ENCODE data around the gene ADAMTS13. TPM values are rescaled to one million over a fixed set of nuclear protein-coding genes. Genes with fewer than 3 reads are reported as not detected.
A peak's percentile ranks its signal among the peaks of the same experiment; 100 is the strongest.

The ADAMTS13 gene
- total RNA-seq, 2 experiments from 2014 or later = 1.4 to 2.5 TPM

- ATAC-seq = no peak
- ChIA-PET POLR2A (no interaction called here), CTCF (no interaction called here)
These were observed 46.7 kb downstream of the ADAMTS13 start for GRCh38 chr9:133468777-133469421.

GRCh38 chr9:133470427-133470924 is 48.3 kb downstream of the ADAMTS13 start:
- Mint-ChIP-seq H3K27ac (no peak overlapping the region), H3K4me1 (ENCODE audit: low read depth) (peaks cover 10% of the 10 kb centered on the region), H3K27me3 (ENCODE audit: low read depth) (no peaks in the 10 kb centered on the region), H3K9me3 (ENCODE audit: insufficient read depth) (no peaks in the 10 kb centered on the region), H3K36me3 (ENCODE audit: low read depth) (peaks cover 3% of the 10 kb centered on the region), H3K4me3 (no peak overlapping the region)
- DNase-seq = no peak
- POLR2A ChIA-PET = no interaction called here
- CTCF ChIA-PET = no interaction called here
- no peak for ATAC-seq

More at GRCh38 chr9:133468777-133469421, 46.7 kb downstream of the ADAMTS13 start:
- Mint-ChIP-seq H3K4me1 (ENCODE audit: low read depth) (peaks cover under 1% of the 10 kb centered on the region), H3K27ac (no peak overlapping the region), H3K9me3 (ENCODE audit: insufficient read depth) (no peaks in the 10 kb centered on the region), H3K27me3 (ENCODE audit: low read depth) (no peaks in the 10 kb centered on the region), H3K4me3 (no peak overlapping the region), H3K36me3 (ENCODE audit: low read depth) (peaks cover 3% of the 10 kb centered on the region)
- DNase-seq = no peak

GRCh38 chr9:133470988-133471387 is 48.8 kb downstream of the ADAMTS13 start:
- no peak overlapping the region for H3K27ac Mint-ChIP-seq
- POLR2A ChIA-PET = no interaction called here
- H3K4me1 Mint-ChIP-seq (ENCODE audit: low read depth) = peaks cover 10% of the 10 kb centered on the region
- CTCF ChIA-PET = no interaction called here
- DNase-seq = no peak
- no peaks in the 10 kb centered on the region for H3K9me3 Mint-ChIP-seq (ENCODE audit: insufficient read depth)
- peaks cover 3% of the 10 kb centered on the region for H3K36me3 Mint-ChIP-seq (ENCODE audit: low read depth)
- H3K4me3 Mint-ChIP-seq = no peak overlapping the region
- H3K27me3 Mint-ChIP-seq (ENCODE audit: low read depth) = no peaks in the 10 kb centered on the region
- no peak for ATAC-seq

- H3K27me3 Mint-ChIP-seq (ENCODE audit: low read depth) = no peaks in the 10 kb centered on the region
- POLR2A ChIA-PET = no interaction called here
- H3K27ac Mint-ChIP-seq = no peak overlapping the region
- DNase-seq = no peak
- H3K4me1 Mint-ChIP-seq (ENCODE audit: low read depth) = peaks cover 14% of the 10 kb centered on the region
- H3K9me3 Mint-ChIP-seq (ENCODE audit: insufficient read depth) = no peaks in the 10 kb centered on the region
- CTCF ChIA-PET = no interaction called here
- peaks cover 3% of the 10 kb centered on the region for H3K36me3 Mint-ChIP-seq (ENCODE audit: low read depth)
- no peak overlapping the region for H3K4me3 Mint-ChIP-seq
- no peak for ATAC-seq
These were observed 49.5 kb downstream of the ADAMTS13 start for GRCh38 chr9:133471551-133472276.

- peaks cover 15% of the 10 kb centered on the region for H3K4me1 Mint-ChIP-seq (ENCODE audit: low read depth)
- H3K9me3 Mint-ChIP-seq (ENCODE audit: insufficient read depth) = no peaks in the 10 kb centered on the region
- ChIA-PET POLR2A (no interaction called here), CTCF (no interaction called here)
- peaks cover 3% of the 10 kb centered on the region for H3K36me3 Mint-ChIP-seq (ENCODE audit: low read depth)
- no peak for ATAC-seq
- no peaks in the 10 kb centered on the region for H3K27me3 Mint-ChIP-seq (ENCODE audit: low read depth)
- no peak overlapping the region for H3K27ac Mint-ChIP-seq
- no peak for DNase-seq
- no peak overlapping the region for H3K4me3 Mint-ChIP-seq
These were observed 50.1 kb downstream of the ADAMTS13 start for GRCh38 chr9:133472277-133472645.

GRCh38 chr9:133472753-133473378 is 50.7 kb downstream of the ADAMTS13 start:
- POLR2A ChIA-PET = interaction anchor here (1.0 kb wide), 1 partner anchor 9 kb away, joined by 3 read pairs; no protein-coding TSS in a partner anchor
- Mint-ChIP-seq H3K36me3 (ENCODE audit: low read depth) (peaks cover 3% of the 10 kb centered on the region), H3K27ac (no peak overlapping the region), H3K4me1 (ENCODE audit: low read depth) (peaks cover 20% of the 10 kb centered on the region), H3K9me3 (ENCODE audit: insufficient read depth) (no peaks in the 10 kb centered on the region), H3K27me3 (ENCODE audit: low read depth) (no peaks in the 10 kb centered on the region), H3K4me3 (no peak overlapping the region)
- DNase-seq (no peak), ATAC-seq (no peak)
- CTCF ChIA-PET = no interaction called here

- POLR2A ChIA-PET = interaction anchor here (0.6 to 1.0 kb wide), 2 partner anchors 10 to 130 kb away, joined by 3 read pairs; no protein-coding TSS in a partner anchor
- Mint-ChIP-seq H3K4me3 (no peak overlapping the region), H3K36me3 (ENCODE audit: low read depth) (peaks cover 3% of the 10 kb centered on the region), H3K9me3 (ENCODE audit: insufficient read depth) (no peaks in the 10 kb centered on the region), H3K27me3 (ENCODE audit: low read depth) (no peaks in the 10 kb centered on the region), H3K4me1 (ENCODE audit: low read depth) (peaks cover 21% of the 10 kb centered on the region), H3K27ac (peak overlapping the region; percentile 77)
- CTCF ChIA-PET = no interaction called here
- no peak for DNase-seq
- no peak for ATAC-seq
These were observed 51.6 kb downstream of the ADAMTS13 start for GRCh38 chr9:133473743-133474142.

- POLR2A ChIA-PET = interaction anchor here (0.6 kb wide), 1 partner anchor 130 kb away, joined by 3 read pairs; no protein-coding TSS in a partner anchor
- no peak for DNase-seq
These were observed 52.0 kb downstream of the ADAMTS13 start for GRCh38 chr9:133474215-133474614.

GRCh38 chr9:133474853-133475252 is 52.7 kb downstream of the ADAMTS13 start:
- DNase-seq (no peak), ATAC-seq (no peak)
- H3K36me3 Mint-ChIP-seq (ENCODE audit: low read depth) = peaks cover 3% of the 10 kb centered on the region
- ChIA-PET POLR2A (interaction anchor here (0.9 kb wide), 1 partner anchor 100 kb away, joined by 3 read pairs; no protein-coding TSS in a partner anchor), CTCF (no interaction called here)
- peaks cover 28% of the 10 kb centered on the region for H3K4me1 Mint-ChIP-seq (ENCODE audit: low read depth)
- no peaks in the 10 kb centered on the region for H3K27me3 Mint-ChIP-seq (ENCODE audit: low read depth)
- no peak overlapping the region for H3K27ac Mint-ChIP-seq
- no peaks in the 10 kb centered on the region for H3K9me3 Mint-ChIP-seq (ENCODE audit: insufficient read depth)
- no peak overlapping the region for H3K4me3 Mint-ChIP-seq

More at GRCh38 chr9:133474215-133474614, 52.0 kb downstream of the ADAMTS13 start:
- CTCF ChIA-PET = no interaction called here
- ATAC-seq = no peak
- peak overlapping the region; percentile 77 for H3K27ac Mint-ChIP-seq
- H3K27me3 Mint-ChIP-seq (ENCODE audit: low read depth) = no peaks in the 10 kb centered on the region
- peaks cover 21% of the 10 kb centered on the region for H3K4me1 Mint-ChIP-seq (ENCODE audit: low read depth)
- no peak overlapping the region for H3K4me3 Mint-ChIP-seq
- peaks cover 3% of the 10 kb centered on the region for H3K36me3 Mint-ChIP-seq (ENCODE audit: low read depth)
- H3K9me3 Mint-ChIP-seq (ENCODE audit: insufficient read depth) = no peaks in the 10 kb centered on the region

- ChIA-PET CTCF (no interaction called here), POLR2A (interaction anchor here (0.9 kb wide), 1 partner anchor 101 kb away, joined by 3 read pairs; no protein-coding TSS in a partner anchor)
These were observed 53.3 kb downstream of the ADAMTS13 start for GRCh38 chr9:133475292-133476012.

GRCh38 chr9:133476036-133476931 is 54.1 kb downstream of the ADAMTS13 start:
- Mint-ChIP-seq H3K9me3 (ENCODE audit: insufficient read depth) (no peaks in the 10 kb centered on the region), H3K4me3 (no peak overlapping the region), H3K4me1 (ENCODE audit: low read depth) (peaks cover 30% of the 10 kb centered on the region), H3K27me3 (ENCODE audit: low read depth) (peaks cover 1% of the 10 kb centered on the region), H3K27ac (no peak overlapping the region), H3K36me3 (ENCODE audit: low read depth) (peaks cover 3% of the 10 kb centered on the region)
- no peak for ATAC-seq
- ChIA-PET CTCF (interaction anchor here (1.1 kb wide), 1 partner anchor 10 kb away, joined by 3 read pairs; no protein-coding TSS in a partner anchor), POLR2A (interaction anchor here (0.7 kb wide), 1 partner anchor 1403 kb away, joined by 3 read pairs; no protein-coding TSS in a partner anchor)
- DNase-seq = no peak

More at GRCh38 chr9:133475292-133476012, 53.3 kb downstream of the ADAMTS13 start:
- no peak overlapping the region for H3K27ac Mint-ChIP-seq
- DNase-seq (no peak), ATAC-seq (no peak)
- peaks cover 3% of the 10 kb centered on the region for H3K36me3 Mint-ChIP-seq (ENCODE audit: low read depth)
- no peaks in the 10 kb centered on the region for H3K9me3 Mint-ChIP-seq (ENCODE audit: insufficient read depth)
- H3K4me3 Mint-ChIP-seq = no peak overlapping the region
- H3K4me1 Mint-ChIP-seq (ENCODE audit: low read depth) = peaks cover 30% of the 10 kb centered on the region
- no peaks in the 10 kb centered on the region for H3K27me3 Mint-ChIP-seq (ENCODE audit: low read depth)

Data from activated CD8-positive, alpha-beta T cell treated with anti-CD3 and anti-CD28 coated beads, Interleukin-2, amount 10 ng/mL, durations not matched to agents 7 days and 5 days (primary cell).